Suppressor macrophage (primary cell): Measurements from ENCODE around the gene SHFL.

Source experiments
- DNase-seq, 4 experiments: peaks; one replicate each; pipeline ENCODE4 v3.0.0-alpha.2; 2020 to 2022

The SHFL gene

DNA sequence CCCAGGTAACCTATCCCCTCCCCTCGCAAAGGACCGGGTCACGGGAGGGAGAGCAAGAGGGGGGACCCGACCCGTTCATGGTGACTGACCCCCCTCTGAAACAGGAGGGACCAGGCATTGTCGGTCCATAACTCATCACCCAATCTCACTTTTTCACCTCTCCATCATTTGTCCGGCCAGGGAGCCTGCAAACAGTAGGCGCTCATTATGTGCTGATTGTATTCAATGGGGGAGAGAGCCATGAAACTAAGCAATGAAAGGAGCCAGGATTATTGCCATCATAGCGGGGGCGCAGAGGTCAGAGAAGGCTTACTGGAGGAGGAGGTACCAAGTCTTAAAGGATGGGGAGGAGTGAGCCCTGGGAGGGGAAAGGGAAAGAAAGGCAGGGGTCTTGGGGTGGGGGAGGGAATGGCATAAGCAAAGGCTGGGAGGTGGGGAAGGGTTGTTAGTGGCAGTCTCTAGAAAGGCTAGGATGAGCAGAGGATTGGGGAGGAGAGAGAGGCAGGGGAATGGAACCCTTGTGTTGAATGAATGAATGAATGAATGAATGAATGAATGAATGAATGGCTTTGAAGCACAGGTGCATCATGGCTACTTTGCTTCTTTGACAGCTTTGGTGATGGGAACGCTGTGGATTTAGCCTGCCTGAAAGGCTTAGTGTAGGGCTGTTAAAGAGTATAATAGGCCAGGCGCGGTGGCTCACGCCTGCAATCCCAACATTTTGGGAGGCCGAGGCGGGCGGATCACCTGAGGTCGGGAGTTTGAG, 1.4 kb downstream of the SHFL start:
- DNase-seq = no peak

DNA sequence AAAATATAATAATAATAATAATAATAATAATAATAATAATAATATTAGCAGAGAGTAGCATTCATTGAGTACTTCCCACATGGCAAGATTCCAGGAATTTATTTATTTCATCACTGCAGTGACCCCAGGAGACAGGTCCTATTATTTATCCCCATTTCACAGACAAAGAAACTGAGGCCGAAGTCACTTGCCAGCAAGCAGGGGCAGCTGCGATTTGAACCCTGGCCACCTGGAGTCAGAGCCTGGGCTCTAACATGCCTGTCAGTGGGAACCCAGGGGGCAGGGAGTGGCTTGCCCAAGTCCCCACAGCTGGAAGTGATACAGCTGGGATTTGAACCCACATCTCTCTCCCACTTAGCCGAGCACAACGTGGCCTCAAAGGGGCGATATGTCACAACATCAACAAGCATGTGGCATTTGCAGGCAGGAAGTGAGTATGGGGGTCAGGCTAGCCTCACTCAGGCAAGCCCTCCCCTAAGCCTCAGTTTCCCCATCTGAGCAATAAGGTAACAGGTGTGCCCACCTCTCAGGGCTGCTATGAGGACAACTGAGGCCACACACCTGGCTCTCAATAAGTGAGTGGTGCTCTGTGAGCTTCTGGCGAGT, 2.9 kb downstream of the SHFL start:
- no peak for DNase-seq

DNA sequence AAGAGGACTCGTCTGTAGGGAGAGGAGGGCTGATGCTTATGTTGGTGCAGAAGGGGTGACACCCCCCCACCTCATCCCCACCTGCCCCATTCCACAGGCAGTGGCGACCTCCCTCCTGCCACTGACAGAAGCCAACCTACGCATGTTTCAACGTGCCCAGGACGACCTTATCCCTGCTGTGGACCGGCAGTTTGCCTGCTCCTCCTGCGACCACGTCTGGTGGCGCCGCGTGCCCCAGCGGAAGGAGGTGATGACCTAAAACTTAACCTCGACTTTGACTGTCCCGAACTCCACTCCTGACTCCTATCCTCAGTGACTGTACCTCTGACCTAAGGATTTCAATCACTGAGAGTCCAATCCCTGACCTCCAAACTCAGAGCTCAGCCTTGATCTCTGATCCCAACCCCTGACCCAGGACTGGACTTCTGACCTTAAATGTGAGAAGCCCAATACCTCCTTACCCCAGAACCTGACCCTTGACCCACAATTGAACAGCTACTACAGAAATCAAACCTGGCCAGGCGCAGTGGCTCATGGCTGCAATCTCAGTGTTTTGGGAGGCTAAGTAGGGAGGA, 3.8 kb downstream of the SHFL start:
- DNase-seq = no peak

DNA sequence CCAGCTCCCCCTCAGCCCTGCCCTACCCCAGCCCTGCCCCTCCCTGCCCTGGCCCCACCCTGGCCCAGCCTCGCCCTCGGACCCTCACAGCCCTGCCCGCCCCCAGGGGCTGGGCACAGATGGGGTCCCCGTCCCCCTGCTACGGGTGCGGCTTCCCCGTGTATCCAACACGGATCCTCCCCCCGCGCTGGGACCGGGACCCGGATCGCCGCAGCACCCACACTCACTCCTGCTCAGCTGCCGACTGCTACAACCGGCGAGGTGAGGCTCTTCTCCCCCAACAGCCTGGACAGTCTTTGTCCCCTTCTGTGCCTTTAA, 5.2 kb downstream of the SHFL start:
- no peak for DNase-seq

DNA sequence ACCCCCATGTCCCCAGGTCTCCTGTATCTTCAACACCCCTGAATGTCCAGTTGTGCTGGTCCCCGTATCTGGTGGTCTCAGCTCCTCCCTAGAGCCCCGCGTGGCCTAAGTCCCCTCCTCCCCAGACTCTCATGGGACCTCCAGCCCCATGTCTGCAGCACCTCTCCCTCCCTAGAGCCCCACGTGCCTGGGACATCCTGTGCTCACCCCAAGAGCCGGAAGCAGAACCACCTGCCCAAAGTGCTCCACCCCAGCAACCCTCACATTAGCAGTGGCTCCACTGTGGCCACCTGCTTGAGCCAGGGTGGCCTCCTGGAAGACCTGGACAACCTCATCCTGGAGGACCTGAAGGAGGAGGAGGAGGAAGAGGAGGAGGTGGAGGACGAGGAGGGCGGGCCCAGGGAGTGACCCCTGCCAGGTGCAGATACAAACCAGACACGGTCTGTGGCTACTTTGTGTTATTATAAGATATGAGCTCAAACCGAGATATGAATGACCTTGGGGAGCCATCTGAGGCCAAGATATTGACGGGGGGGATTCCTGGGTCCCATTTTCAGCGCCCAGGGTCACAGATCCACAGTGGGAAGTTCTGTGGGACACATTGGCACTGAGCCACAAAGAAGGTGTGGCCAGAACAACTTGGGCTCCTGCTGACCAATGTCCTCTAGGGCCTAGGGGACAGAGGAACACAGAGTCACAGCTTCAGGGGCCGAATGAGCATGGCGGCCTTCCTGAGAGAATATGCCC, 6.0 kb downstream of the SHFL start:
- no peak for DNase-seq

DNA sequence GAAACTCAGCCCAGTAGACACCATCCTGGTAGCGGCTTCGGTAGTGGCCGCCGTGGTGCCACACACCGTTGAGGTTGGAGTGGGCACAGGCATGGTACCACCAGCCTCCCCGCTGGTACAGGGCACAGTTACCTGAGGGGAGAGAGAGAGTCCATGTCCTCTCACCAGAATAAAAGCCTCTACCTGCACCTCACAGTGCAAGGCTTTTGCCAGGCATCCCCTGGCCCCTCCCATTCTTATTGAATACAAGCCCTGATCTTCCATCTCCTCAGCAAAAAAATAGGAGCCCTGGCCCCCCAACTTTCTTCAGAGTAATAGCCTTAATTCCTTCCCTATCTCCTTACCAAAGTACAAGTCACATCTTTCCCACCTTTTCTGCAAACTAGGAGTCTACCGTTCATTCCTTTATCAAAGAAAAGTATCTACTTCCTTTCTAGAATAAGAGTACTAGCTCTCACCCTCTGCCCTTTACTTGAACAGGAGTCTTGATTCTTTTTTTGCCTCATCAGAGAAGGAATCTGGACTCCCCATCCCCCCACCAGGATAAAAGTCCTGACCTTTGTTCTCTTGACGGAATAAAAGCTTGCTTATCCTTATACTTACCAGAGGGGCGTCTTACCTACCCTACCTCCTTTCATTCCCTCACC, 6.7 kb downstream of the SHFL start:
- DNase-seq = no peak

DNA sequence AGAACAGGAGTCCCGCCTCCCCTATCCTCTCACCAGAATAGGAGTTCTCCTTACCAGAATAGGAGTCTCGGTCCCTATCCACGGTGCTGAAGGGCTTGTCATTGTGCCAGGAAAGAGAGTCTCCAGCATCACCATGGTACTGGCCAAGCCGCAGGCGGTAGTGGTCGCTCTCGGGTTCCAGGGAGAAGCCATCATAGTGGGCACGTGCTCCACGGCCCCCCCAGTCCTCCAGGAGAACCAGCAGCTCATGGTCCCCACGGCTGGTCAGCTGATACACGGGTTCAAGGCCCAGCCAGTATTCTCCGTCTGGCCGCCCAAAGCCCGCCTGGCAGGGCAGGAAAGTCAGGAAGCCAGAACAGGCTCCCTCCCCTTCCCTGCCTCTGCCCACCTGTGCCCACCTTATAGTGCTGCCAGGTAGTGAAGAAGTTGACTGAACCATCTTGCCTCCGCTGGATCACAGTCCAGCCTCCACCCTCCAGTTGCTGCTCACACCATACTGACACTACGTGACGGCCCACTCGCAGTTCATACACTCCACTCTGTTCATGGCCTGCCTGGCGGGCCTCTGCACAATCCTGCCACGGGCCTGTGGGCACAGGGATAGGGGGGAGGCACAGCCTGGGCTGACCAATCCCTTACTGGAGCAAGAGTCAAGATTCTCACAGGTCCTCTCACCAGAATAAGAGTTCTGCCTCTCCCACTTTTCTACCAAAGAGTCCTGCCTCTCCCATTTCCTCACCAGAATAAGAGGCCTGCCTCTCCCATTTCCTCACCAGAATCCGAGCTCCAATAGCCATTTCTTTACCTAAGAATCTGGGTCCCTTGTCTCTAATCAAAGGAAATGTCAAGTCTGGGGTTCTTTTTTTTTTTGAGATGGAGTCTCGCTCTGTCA, 7.4 kb downstream of the SHFL start:
- no peak for DNase-seq

DNA sequence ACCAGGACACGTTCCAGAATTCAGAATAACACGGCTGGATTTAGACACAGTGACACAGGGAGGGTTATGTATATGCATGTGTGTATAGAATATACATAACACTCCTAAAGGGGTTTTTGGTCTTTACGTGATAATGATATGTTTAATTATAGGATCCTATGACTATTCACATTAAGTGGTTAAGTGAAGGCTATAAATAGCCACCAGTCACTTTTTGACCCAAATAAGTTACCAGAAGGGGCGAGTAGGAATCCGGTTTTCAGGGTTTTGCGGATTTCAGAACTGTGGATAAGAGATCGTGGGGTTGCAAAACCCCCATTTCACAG, 9.5 kb downstream of the SHFL start:
- DNase-seq = no peak

DNA sequence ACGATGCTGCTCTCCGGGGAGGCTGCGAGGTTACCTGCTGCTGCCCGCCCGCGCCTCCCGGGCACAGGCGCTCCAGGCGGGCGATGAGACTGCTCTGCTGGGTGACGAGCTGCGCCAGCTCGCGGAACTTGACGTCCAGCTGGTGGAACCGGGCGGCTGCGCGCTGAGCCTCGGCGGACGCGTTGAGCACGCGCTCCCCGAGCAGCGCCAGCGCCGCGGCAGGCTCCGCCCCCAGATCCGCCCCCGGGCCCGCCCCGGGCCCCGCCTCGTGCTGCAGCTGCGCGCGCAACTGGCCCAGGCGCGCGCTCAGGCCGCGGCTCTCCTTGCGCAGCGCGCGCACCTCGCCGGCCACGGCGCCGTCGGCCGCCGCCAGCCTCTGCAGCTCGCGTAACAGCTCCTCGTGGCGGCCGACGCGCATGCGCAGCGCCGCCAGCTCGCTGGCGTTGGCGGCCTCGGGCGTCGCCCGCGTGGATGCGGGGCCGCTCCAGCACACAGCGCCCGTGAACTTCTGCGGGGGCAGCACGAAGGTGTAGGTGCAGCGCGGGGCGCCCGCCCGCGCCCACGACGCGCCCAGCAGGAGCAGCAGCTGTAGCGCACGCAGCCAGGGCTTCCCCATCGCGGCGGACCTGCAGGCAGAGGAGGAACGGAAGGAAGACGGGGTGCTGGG, 10.0 kb downstream of the SHFL start:
- DNase-seq = peak; percentile 96 to 99 (median 98)

DNA sequence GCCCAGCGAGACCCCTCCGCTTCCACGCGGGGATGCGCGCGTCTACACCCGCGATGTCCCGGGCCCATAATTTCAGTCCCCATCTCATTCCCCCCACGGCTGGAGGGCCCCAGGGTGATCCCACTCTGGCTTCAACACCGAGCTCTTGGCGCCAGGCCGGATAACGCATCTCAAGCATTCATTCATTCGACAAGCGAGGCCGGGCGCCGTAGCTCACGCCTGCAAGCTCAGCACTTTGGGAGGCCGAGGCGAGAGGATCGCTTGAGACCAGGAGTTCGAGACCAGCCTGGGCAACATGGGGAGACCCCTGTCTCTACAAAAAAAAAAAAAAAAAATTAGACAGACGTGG, 10.5 kb downstream of the SHFL start:
- DNase-seq = no peak

DNA sequence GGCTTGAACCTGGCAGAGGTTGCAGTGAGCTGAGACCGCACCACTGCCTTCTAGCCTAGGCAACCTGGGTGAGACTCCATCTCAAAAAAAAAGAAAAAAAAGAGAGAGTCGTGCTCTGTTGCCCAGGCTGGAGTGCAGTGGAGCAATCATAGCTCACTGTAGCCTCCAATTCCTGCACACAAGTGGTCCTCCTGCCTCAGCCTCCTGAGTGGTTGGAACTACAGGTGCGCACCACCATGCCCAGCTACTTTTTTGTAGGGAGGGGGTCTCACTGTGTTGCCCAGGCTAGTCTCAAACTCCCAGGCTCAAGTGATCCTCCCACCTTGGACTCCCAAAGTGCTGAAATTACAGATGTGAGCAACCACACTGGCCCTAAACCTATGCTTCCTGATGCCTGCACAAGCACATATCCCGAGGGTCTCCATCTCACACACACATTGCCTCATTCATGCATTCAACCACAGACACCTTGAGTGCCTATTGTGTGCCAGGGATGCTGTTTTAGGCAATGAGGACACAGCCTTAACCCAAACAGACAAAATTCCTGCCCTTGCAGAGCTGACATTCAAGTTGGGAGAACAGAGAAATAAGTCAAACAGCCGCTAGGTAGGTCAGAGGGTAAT, 14.2 kb downstream of the SHFL start:
- no peak for DNase-seq

DNA sequence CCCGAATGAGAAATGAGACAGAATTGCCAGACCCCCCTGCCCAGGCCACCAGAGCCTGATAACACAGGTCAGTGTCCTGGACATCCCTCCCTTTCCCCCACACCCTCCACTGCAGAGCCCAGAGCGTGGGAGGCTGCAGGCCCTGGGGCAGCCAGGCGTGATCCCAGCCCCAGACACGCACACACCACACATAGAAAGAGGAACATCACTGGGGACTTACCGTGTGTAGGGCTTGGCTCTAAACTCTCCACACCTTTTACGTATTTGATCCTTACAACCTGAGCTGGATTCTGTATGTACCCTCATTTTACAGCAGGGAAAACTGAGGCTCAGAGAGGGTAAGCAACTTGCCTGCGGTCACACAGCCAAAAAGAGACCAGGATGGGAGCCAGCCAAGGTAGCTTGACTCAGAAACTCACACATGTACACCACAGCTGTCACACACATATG, 16.7 kb downstream of the SHFL start:
- DNase-seq = peak; percentile 64 to 85 (median 78)

DNA sequence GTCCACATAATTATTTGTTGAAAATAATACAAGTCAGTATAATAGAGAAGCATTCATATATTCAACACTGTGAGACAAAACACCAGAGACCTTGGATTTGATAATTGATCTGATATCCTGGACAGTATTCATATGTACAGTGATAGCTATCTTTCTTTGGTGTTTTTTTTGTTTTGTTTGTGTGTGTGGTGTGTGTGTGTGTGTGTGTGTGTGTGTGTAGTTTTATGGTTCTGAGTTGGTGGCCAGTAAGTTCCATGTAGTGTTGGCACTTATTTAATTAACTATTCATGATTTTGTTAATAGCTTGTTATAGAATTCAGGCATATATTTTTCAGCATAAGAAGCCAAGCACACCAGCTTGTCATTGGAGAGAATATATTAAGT, 18.0 kb downstream of the SHFL start:
- no peak for DNase-seq

DNA sequence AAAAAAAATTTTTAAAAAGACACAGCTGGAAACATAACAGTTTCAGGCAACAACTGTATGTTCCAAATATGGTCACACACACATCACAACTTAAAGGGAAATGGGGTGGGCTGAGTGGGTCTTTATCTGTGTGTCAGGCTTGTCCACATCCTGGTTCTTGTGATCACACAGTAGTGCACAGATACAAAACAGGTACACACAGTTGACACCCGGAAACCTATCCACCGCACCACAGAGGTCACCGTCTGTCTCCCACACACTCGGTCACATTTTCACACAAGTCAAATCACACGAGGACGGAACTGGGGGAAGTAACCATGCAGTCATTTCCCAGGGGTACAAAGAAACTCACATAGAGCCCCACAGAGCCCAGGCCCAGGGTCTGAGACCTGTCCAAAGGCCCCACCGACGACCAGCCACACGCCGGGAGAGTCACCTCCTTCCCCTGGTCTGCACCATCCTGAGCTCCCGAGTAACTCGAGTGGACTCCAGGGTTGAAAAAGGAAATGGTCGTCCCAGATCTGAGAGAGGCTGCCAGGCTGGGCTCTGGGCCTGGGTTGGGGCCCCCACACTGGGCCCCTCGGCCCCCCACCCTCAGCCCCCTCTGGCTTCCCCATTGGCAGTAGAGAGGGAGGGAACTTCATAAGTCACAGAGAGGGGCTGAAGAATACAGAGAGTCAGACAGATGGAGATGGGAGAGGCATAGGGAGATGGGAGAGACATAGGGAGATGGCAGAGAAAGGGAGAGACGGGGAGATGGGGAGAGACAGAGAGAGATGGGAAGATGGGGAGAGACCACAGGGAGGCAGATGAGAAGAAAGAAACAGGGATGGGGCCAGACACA, 18.8 kb downstream of the SHFL start:
- DNase-seq = peak; percentile 59 to 76 (median 65)

DNA sequence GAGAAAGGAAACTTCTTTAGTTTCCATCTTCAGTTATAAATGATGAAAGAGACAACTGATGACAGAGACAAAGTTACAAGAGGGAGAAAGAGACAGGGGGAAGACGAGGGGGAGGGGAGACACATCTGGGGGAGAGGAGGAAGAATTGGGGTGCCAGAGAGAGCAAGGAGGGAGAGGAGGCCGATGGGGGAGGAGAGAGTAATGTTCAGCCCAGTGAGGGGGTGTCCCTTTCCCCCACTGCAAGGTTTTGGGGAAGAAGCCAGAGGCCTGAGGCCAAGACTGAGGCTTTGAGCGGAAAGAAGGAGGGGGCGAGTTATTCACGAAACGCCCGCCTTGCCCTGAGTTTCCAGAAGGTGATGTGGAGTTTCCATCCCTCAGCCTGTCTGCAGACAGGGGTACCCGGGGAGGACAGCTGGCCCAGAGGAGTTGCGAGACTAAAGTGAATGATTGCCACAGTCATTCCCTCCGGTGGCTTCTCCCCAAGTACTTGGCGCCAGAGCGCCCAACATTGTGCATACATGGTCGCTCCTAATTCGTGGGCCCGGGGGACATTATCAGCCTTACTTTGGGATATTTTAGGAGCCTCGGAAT, 19.5 kb downstream of the SHFL start:
- peak; percentile 59 to 80 (median 66) for DNase-seq

DNA sequence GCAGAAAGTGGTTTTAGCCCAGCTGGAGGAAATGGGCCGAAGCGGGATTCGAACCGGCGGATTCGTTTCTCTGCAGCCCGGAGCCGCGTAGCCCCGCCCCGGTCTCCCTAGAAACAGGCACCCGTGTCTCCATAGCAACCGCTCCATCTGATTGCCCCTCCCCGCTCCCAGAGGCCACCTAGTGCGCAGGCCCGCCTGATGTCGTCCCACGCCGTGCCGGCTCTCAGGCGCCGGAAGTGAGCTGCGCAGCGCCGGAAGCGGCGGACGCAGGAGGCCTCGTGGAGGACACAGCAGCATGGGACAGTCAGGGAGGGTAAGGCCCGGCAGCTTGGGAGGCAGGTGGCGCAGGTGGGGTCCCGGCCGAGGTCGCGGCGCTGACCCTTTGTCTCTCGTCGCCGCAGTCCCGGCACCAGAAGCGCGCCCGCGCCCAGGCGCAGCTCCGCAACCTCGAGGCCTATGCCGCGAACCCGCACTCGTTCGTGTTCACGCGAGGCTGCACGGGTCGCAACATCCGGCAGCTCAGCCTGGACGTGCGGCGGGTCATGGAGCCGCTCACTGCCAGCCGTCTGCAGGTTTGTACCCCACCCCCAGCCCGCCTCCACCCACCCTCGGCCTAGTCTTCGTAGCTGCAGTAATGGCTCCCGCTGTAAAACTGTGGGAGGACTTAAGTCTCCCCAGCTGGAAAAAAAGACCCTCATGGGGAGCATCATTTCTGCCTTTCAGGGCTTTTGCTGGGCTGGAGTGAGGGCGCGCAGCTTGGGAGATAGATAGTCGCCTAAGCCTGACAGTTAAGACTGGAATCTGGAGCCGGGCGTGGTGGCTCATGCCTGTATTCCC, 20.2 kb downstream of the SHFL start, which contains the start of gene PPAN:
Gene PPAN, plus strand, starts transcription at position 263 of the 837 bp plus-strand sequence. Its CDS starts 33 bp downstream, at position 296.
- peak; percentile 99 to 100 (median 100) for DNase-seq

DNA sequence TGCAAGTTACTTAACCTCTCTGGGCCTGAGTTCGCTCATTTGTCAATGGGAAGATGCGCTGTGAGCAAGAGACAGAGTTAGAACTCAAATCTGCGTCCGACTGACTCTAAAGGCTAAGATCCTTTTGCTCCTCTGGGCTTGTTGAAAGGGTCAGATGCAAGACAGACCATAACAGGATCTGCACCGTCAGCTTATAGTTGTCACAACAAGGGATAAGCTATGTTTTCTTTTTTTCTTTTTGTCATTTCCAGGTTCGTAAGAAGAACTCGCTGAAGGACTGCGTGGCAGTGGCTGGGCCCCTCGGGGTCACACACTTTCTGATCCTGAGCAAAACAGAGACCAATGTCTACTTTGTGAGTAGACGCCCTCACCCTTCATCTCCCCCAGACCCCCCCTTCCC, 21.1 kb downstream of the SHFL start:
- no peak for DNase-seq

DNA sequence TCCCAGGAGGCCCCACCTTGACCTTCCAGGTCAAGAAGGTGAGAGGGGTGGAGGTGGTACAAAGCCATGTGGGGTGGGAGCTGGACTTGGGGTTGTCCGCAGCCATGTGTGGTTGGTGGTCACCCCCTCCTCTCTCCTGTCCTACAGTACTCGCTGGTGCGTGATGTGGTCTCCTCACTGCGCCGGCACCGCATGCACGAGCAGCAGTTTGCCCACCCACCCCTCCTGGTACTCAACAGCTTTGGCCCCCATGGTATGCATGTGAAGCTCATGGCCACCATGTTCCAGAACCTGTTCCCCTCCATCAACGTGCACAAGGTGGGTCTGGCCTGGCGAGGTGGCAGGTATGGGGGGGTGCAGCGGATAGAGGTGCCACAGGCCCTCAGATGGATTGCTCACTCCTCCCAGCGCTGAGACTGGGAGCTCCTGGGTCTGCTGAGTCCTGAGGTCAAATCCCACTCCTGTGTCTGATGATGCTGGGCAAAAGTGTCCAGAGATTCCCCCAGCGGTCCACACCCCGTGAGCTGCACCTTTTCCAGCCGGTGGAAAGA, 21.8 kb downstream of the SHFL start:
- no peak for DNase-seq
